ENCODE measurements around the gene SAMD10.

GRCh38 chr20:63924241-63924640, 55.2 kb downstream of the SAMD10 start:
- TF ChIP-seq CTCF (IDR thresholded peaks at IDR 0.05): no peak
- TF ChIP-seq POLR2A (IDR thresholded peaks at IDR 0.05): no peak
